ENCODE results near the gene MLXIPL. TPM values are rescaled to one million over a fixed set of nuclear protein-coding genes. Genes with fewer than 3 reads are reported as not detected.

MLXIPL gene
- total and polyA plus RNA-seq, 2 of the 8 experiments (the other 6 are each of a cell fraction or from before 2014, with no cell fraction given), result 9.4 to 10.6 TPM

GRCh38 chr7:73612598-73613269 is 11.6 kb downstream of the MLXIPL start (continued):
- TF ChIP-seq SRF (IDR thresholded peaks at IDR 0.05; ENCODE audit: low read depth, low read length) (peak; percentile 44; the same call in 1 of the 2 replicates), TAF1 (IDR thresholded peaks at IDR 0.05; ENCODE audit: low read depth, low read length) (no peak), HDAC6 (IDR thresholded peaks at IDR 0.05; ENCODE audit: low read depth, low read length) (no peak), ASH2L (IDR thresholded peaks at IDR 0.05; ENCODE audit: low read length) (no peak), TEAD4 (IDR thresholded peaks at IDR 0.05; ENCODE audit: low read depth, low read length) (no peak), BCL11A (IDR thresholded peaks at IDR 0.05; ENCODE audit: low read depth in 2 of 2, low read length in 2 of 2) (no peak), SP2 (IDR thresholded peaks at IDR 0.05; ENCODE audit: low read length) (no peak), EP300 (IDR thresholded peaks at IDR 0.05; ENCODE audit: borderline replicate concordance in 1 of 2, low read depth in 2 of 2, low read length in 2 of 2) (no peak), KDM4A (IDR thresholded peaks at IDR 0.05; ENCODE audit: low read depth, low read length, severe bottlenecking) (no peak)
- TF ChIP-seq, protein P1, sequence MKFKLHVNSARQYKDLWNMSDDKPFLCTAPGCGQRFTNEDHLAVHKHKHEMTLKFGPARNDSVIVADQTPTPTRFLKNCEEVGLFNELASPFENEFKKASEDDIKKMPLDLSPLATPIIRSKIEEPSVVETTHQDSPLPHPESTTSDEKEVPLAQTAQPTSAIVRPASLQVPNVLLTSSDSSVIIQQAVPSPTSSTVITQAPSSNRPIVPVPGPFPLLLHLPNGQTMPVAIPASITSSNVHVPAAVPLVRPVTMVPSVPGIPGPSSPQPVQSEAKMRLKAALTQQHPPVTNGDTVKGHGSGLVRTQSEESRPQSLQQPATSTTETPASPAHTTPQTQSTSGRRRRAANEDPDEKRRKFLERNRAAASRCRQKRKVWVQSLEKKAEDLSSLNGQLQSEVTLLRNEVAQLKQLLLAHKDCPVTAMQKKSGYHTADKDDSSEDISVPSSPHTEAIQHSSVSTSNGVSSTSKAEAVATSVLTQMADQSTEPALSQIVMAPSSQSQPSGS (IDR thresholded peaks at IDR 0.05; ENCODE audit: low read length), result no peak
